SK-N-MC (cell line): ENCODE measurements around the gene GSK3A.

Experiments used
- DNase-seq: peaks from one replicate; pipeline ENCODE4 v3.0.0-alpha.2; 2011; ENCODE audit warnings: low read depth, low spot score
- H3K27ac ChIP-seq: fragments of 200-600 bp; sonication (generic); 2 replicates; pipeline ENCODE4 v1.5.1; 2016; ENCODE audit warnings: mixed run types
- H3K36me3 ChIP-seq: fragments of 200-600 bp; sonication (generic); 2 replicates; pipeline ENCODE4 v1.6.1; 2017; ENCODE audit warnings: antibody characterized with exemption, low read length, mixed read lengths; ENCODE audit not compliant: insufficient read depth
- H3K4me3 ChIP-seq: fragments of 200-600 bp; sonication (generic); 2 replicates; pipeline ENCODE4 v1.5.1; 2016
- H3K9ac ChIP-seq: fragments of 200-600 bp; sonication (generic); 2 replicates; pipeline ENCODE4 v1.8.0; 2017; ENCODE audit warnings: mixed run types, mixed read lengths; ENCODE audit not compliant: insufficient read length
- H3K9me3 ChIP-seq: fragments of 200-600 bp; sonication (generic); 2 replicates; pipeline ENCODE4 v1.6.1; 2017; ENCODE audit warnings: low read depth, mild to moderate bottlenecking, antibody characterized with exemption, low read length, moderate library complexity, mixed read lengths
- EZH2 ChIP-seq: fragments of 200-600 bp; sonication (generic); IDR thresholded peaks from one replicate; pipeline ENCODE4 v1.6.1; 2017; ENCODE audit warnings: antibody characterized with exemption
- FOXP2 ChIP-seq: optimal IDR thresholded peaks from 2 replicates; pipeline ENCODE3; 2011; ENCODE audit warnings: mild to moderate bottlenecking, moderate library complexity; ENCODE audit not compliant: insufficient read depth; ENCODE audit errors: extremely low read length, control extremely low read depth
- POLR2AphosphoS5 ChIP-seq: IDR thresholded peaks from 2 replicates; pipeline ENCODE4 v1.6.1; 2012; ENCODE audit warnings: mild to moderate bottlenecking, low read depth, low read length, borderline replicate concordance

Gene GSK3A

GRCh38 chr19:42253245-42254088 lies 11.1 kb upstream of the GSK3A start:
- no peak for DNase-seq
- peak overlapping the region; percentile 91 for H3K27ac ChIP-seq
- peak overlapping the region; percentile 98 for H3K4me3 ChIP-seq
- no peaks in the 10 kb centered on the region for H3K9me3 ChIP-seq
- H3K9ac ChIP-seq: peak overlapping the region; percentile 96
- H3K36me3 ChIP-seq: peaks cover 18% of the 10 kb centered on the region
- TF ChIP-seq FOXP2: no peak
- TF ChIP-seq POLR2AphosphoS5: peak; percentile 60

- no peaks in the 10 kb centered on the region for H3K9me3 ChIP-seq
- peak overlapping the region; percentile 98 for H3K4me3 ChIP-seq
- peaks cover 18% of the 10 kb centered on the region for H3K36me3 ChIP-seq
- peak overlapping the region; percentile 79 for H3K27ac ChIP-seq
- H3K9ac ChIP-seq: peak overlapping the region; percentile 49
- DNase-seq: no peak
- TF ChIP-seq POLR2AphosphoS5: peak; percentile 16; the same call in 1 of the 2 replicates
- TF ChIP-seq FOXP2: peak; percentile 35
- TF ChIP-seq EZH2: no peak
These were observed 10.2 kb upstream of the GSK3A start for GRCh38 chr19:42252365-42253244.

GRCh38 chr19:42251572-42252358 lies 9.4 kb upstream of the GSK3A start:
- peaks cover 18% of the 10 kb centered on the region for H3K36me3 ChIP-seq
- H3K4me3 ChIP-seq: peak overlapping the region; percentile 98
- DNase-seq: no peak
- H3K9ac ChIP-seq: peak overlapping the region; percentile 48
- H3K9me3 ChIP-seq: no peaks in the 10 kb centered on the region
- no peak for TF ChIP-seq POLR2AphosphoS5
- no peak for TF ChIP-seq FOXP2
- no peak for TF ChIP-seq EZH2
- peak overlapping the region; percentile 63 for H3K27ac ChIP-seq

- Histone ChIP-seq H3K27ac (peak overlapping the region; percentile 81), H3K4me3 (peak overlapping the region; percentile 98), H3K9me3 (no peaks in the 10 kb centered on the region), H3K9ac (peak overlapping the region; percentile 19), H3K36me3 (peaks cover 18% of the 10 kb centered on the region)
- no peak for DNase-seq
- TF ChIP-seq EZH2 (no peak), FOXP2 (no peak), POLR2AphosphoS5 (peak; percentile 35; the same call in 1 of the 2 replicates)
These were observed 8.5 kb upstream of the GSK3A start for GRCh38 chr19:42250666-42251531.

- H3K4me3 ChIP-seq: peak overlapping the region; percentile 72
- H3K27ac ChIP-seq: peak overlapping the region; percentile 81
- H3K36me3 ChIP-seq: peaks cover 18% of the 10 kb centered on the region
- no peak for DNase-seq
- TF ChIP-seq POLR2AphosphoS5 (no peak), EZH2 (no peak), FOXP2 (no peak)
- H3K9me3 ChIP-seq: no peaks in the 10 kb centered on the region
- peak overlapping the region; percentile 19 for H3K9ac ChIP-seq
These were observed 7.8 kb upstream of the GSK3A start for GRCh38 chr19:42250183-42250665.

GRCh38 chr19:42249769-42250168 lies 7.4 kb upstream of the GSK3A start:
- TF ChIP-seq EZH2 (no peak), POLR2AphosphoS5 (no peak), FOXP2 (no peak)
- Histone ChIP-seq H3K36me3 (peaks cover 18% of the 10 kb centered on the region), H3K9ac (no peak overlapping the region), H3K4me3 (no peak overlapping the region), H3K9me3 (no peaks in the 10 kb centered on the region), H3K27ac (peak overlapping the region; percentile 81)
- DNase-seq: no peak

GRCh38 chr19:42249149-42249750 lies 6.8 kb upstream of the GSK3A start:
- H3K4me3 ChIP-seq: no peak overlapping the region
- peaks cover 18% of the 10 kb centered on the region for H3K36me3 ChIP-seq
- TF ChIP-seq POLR2AphosphoS5 (no peak; the same call in 1 of the 2 replicates), FOXP2 (no peak), EZH2 (no peak)
- no peak overlapping the region for H3K9ac ChIP-seq
- no peaks in the 10 kb centered on the region for H3K9me3 ChIP-seq
- peak overlapping the region; percentile 81 for H3K27ac ChIP-seq
- no peak for DNase-seq
